A549 (cell line): Measurements from ENCODE around the gene MARCHF4.

Experiments
- CTCF ChIP-seq: fragments of >200 bp; sonication (Bioruptor Twin); formaldehyde crosslinking; IDR thresholded peaks from 3 replicates; pipeline ENCODE4 v1.5.1; 2016
- NR3C1 ChIP-seq: fragments of >200 bp; sonication (Bioruptor Twin); formaldehyde crosslinking; IDR thresholded peaks from 3 replicates; pipeline ENCODE4 v1.6.1; 2017
- POLR2AphosphoS2 ChIP-seq: conservative IDR thresholded peaks from 2 replicates; pipeline ENCODE4 v1.6.1; 2012; ENCODE audit warnings: low read length, improper control_type of control experiment, inconsistent platforms

GRCh38 chr2:216413882-216414281 is 41.6 kb upstream of the MARCHF4 start:
- TF ChIP-seq POLR2AphosphoS2 (no peak), CTCF (no peak), NR3C1 (no peak)
